K562 (cell line): ENCODE measurements around the gene AP4E1. TPM values are rescaled to one million over a fixed set of nuclear protein-coding genes. Genes with fewer than 3 reads are reported as not detected.

Experiments
- ATAC-seq: fragments of 200-7000 bp; cut with Tn5 transposase; 3 replicates; pipeline ENCODE4 v1.9.1; 2020; ENCODE audit warnings: moderate library complexity
- BruUV-seq: library from RNA; stranded (reverse); fragments of 400-500 nt; replicated peaks from 2 replicates; lab custom pipeline; 2021; lab: Mats Ljungman, UMichigan
- CTCF ChIA-PET: fragments of 300-600 bp; formaldehyde crosslinking; extraction: SDS; loops from one replicate; lab custom pipeline; 2021; ENCODE audit warnings: low intra/inter-chr PET ratio; lab: Yijun Ruan, JAX
- POLR2A ChIA-PET: fragments of 300-600, 350-650 bp; sonication (Branson Sonifier 250); formaldehyde crosslinking; extraction: SDS; loops from one replicate; lab custom pipeline; 2021; ENCODE audit warnings: antibody characterized with exemption, inconsistent platforms; lab: Yijun Ruan, JAX
- DNase-seq, 4 experiments: peaks; one replicate each; pipeline versions ENCODE4 v3.0.0 to v3.0.0-alpha.2; 2011 to 2018; ENCODE audit warnings: low spot score in 3 of 4, mixed read lengths in 3 of 4; ENCODE audit errors: extremely low read depth in 1 of 4
- FAIRE-seq: peaks from 2 replicates; lab custom pipeline; 2011; peaks lifted over from hg19 to GRCh38; lab: Jason Lieb, UNC
- H2AFZ ChIP-seq: 2 replicates; pipeline ENCODE4 v1.6.0; 2011; ENCODE audit warnings: low read depth, low read length, control low read depth, inconsistent platforms
- H3K27ac ChIP-seq: fragments of 200-600 bp; 3 replicates; pipeline ENCODE4 v1.8.0; 2011; ENCODE audit warnings: low read depth, mild to moderate bottlenecking, control low read depth, inconsistent platforms, low read length, moderate library complexity, mixed read lengths; ENCODE audit errors: extremely low read depth
- H3K27me3 ChIP-seq, 2 experiments: fragments of 300-600 bp in 1 of 2; 2 replicates in 1 of 2; 3 replicates in 1 of 2; pipeline versions ENCODE4 v1.6.0 to v1.8.0; 2011; ENCODE audit warnings: inconsistent platforms in 2 of 2, low read length in 2 of 2, mild to moderate bottlenecking in 1 of 2, mixed read lengths in 1 of 2, moderate library complexity in 1 of 2; ENCODE audit not compliant: control insufficient read depth in 2 of 2, insufficient read depth in 2 of 2
- H3K36me3 ChIP-seq: fragments of 300-600 bp; 3 replicates; pipeline ENCODE4 v1.8.0; 2011; ENCODE audit warnings: mild to moderate bottlenecking, low read length, inconsistent platforms; ENCODE audit not compliant: control insufficient read depth, insufficient read depth
- H3K4me1 ChIP-seq, 2 experiments: fragments of 200-600 bp in 1 of 2; replicated peaks in 1 of 2; 2 replicates in 1 of 2; 3 replicates in 1 of 2; pipeline versions ENCODE4 v1.5.1 to v1.8.0; 2011; ENCODE audit warnings: inconsistent platforms in 2 of 2, low read length in 2 of 2, mild to moderate bottlenecking in 1 of 2, mixed read lengths in 1 of 2, moderate library complexity in 1 of 2; ENCODE audit not compliant: control insufficient read depth in 2 of 2, insufficient read depth in 2 of 2
- H3K4me2 ChIP-seq: 2 replicates; pipeline ENCODE4 v1.6.1; 2011; ENCODE audit warnings: low read length, control low read depth, inconsistent platforms, mixed read lengths; ENCODE audit not compliant: insufficient read depth
- H3K4me3 ChIP-seq: fragments of 200-600 bp; sonication (generic), shearing (Covaris generic); 2 replicates; pipeline ENCODE4 v1.5.1; 2016; ENCODE audit warnings: control low read depth, inconsistent platforms
- H3K79me2 ChIP-seq: fragments of 200-600 bp; 3 replicates; pipeline ENCODE4 v1.8.0; 2011; ENCODE audit warnings: low read length, inconsistent platforms; ENCODE audit not compliant: control insufficient read depth, insufficient read depth
- H3K9ac ChIP-seq, 2 experiments: 2 replicates each; pipeline versions ENCODE4 v1.6.0 to v1.6.1; 2011; ENCODE audit warnings: low read depth in 2 of 2, low read length in 2 of 2, control low read depth in 1 of 2, inconsistent platforms in 1 of 2, mild to moderate bottlenecking in 1 of 2, mixed read lengths in 1 of 2; ENCODE audit not compliant: insufficient read depth in 1 of 2
- H3K9me1 ChIP-seq: one replicate; pipeline ENCODE4 v1.6.0; 2011; ENCODE audit warnings: inconsistent platforms, mild to moderate bottlenecking, low read length, moderate library complexity; ENCODE audit not compliant: control insufficient read depth, insufficient read depth
- H3K9me3 ChIP-seq: replicated peaks from 2 replicates; pipeline ENCODE4 v1.5.1; 2011; ENCODE audit warnings: low read depth, low read length, inconsistent platforms; ENCODE audit not compliant: control insufficient read depth, insufficient read depth
- H4K20me1 ChIP-seq: replicated peaks from 2 replicates; pipeline ENCODE4 v1.6.1; 2011; ENCODE audit warnings: low read length, inconsistent platforms, mixed read lengths; ENCODE audit not compliant: control insufficient read depth, insufficient read depth
- ARID1B ChIP-seq: fragments of 450-650 bp; IDR thresholded peaks from 2 replicates; pipeline ENCODE4 v1.6.1; 2016; ENCODE audit warnings: antibody characterized with exemption, mild to moderate bottlenecking, inconsistent platforms
- BRD4 ChIP-seq: fragments of 200-600 bp; sonication (generic); IDR thresholded peaks from 2 replicates; pipeline ENCODE4 v1.6.1; 2017; ENCODE audit warnings: inconsistent platforms
- CBFA2T3 ChIP-seq: fragments of 450-650 bp; IDR thresholded peaks from 2 replicates; pipeline ENCODE4 v1.6.1; 2017
- DPF2 ChIP-seq: fragments of 450-650 bp; IDR thresholded peaks from 2 replicates; pipeline ENCODE4 v1.6.1; 2016
- E4F1 ChIP-seq: fragments of 250-450 bp; sonication (Bioruptor Pico); IDR thresholded peaks from 2 replicates; pipeline ENCODE4 v1.5.0; 2021; ENCODE audit warnings: mild to moderate bottlenecking, borderline replicate concordance
- EHMT2 ChIP-seq: fragments of 450-650 bp; IDR thresholded peaks from 2 replicates; pipeline ENCODE4 v1.6.1; 2018; ENCODE audit warnings: antibody characterized with exemption
- HMGXB4 ChIP-seq: sonication (generic); formaldehyde crosslinking; IDR thresholded peaks from 2 replicates; pipeline ENCODE4 v1.8.1; 2023; ENCODE audit warnings: mild to moderate bottlenecking, missing genetic modification reagents
- MECOM ChIP-seq: fragments of 250-450 bp; sonication (Bioruptor Pico); IDR thresholded peaks from 2 replicates; pipeline ENCODE4 v1.8.0; 2022; ENCODE audit warnings: inconsistent platforms
- MEIS2 ChIP-seq: fragments of 450-650 bp; IDR thresholded peaks from 2 replicates; pipeline ENCODE4 v1.6.1; 2014; ENCODE audit warnings: mild to moderate bottlenecking; ENCODE audit not compliant: partially characterized antibody
- PBX2 ChIP-seq, 2 experiments: IDR thresholded peaks in 1 of 2; conservative IDR thresholded peaks in 1 of 2; 2 replicates each; pipeline ENCODE4 v1.6.1; 2016; ENCODE audit warnings: low read depth in 2 of 2, mild to moderate bottlenecking in 1 of 2, missing compliant biosample characterization in 1 of 2, missing genetic modification characterization in 1 of 2, moderate library complexity in 1 of 2
- PHB2 ChIP-seq: fragments of 450-650 bp; IDR thresholded peaks from 2 replicates; pipeline ENCODE4 v1.6.1; 2017; ENCODE audit warnings: low read depth
- PKNOX1 ChIP-seq: fragments of 450-650 bp; IDR thresholded peaks from 2 replicates; pipeline ENCODE4 v1.6.1; 2016
- ZNF124 ChIP-seq: sonication (generic); formaldehyde crosslinking; IDR thresholded peaks from 2 replicates; pipeline ENCODE4 v1.8.1; 2022; ENCODE audit warnings: missing genetic modification reagents
- WGBS: fragments of 100-300 bp; shearing (Covaris generic); methylation state at CpG from one replicate; pipeline ENCODE4 v1.1.6; 2016; ENCODE audit warnings: low coverage, mixed read lengths; ENCODE audit not compliant: insufficient coverage; ENCODE audit errors: missing lambda C conversion rate; 5-methylcytosine and 5-hydroxymethylcytosine counted together
- in situ Hi-C: fragments of 300-500 bp; cut with MboI; formaldehyde crosslinking; loops from 4 replicates; pipeline ENCODE4 v1.15.0; 2018; ENCODE audit warnings: inconsistent platforms, mixed read lengths
- intact Hi-C: fragments of 100-400 bp; cut with micrococcal nuclease; formaldehyde crosslinking; loops from 2 replicates; pipeline ENCODE4 v1.14.2; 2022
- polyA plus RNA-seq, 8 experiments: library from polyadenylated mRNA; depleted of rRNA in 4 of 8; stranded (reverse) in 5 of 8; unstranded in 3 of 8; fragments of >200 nt; fragmentation: Nextera tagmentation in 2 of 8; fragmentation: Illumina TruSeq in 1 of 8; extraction: Ambion mirVana in 2 of 8; extraction: Trizol in 1 of 8; gene quantifications; 2 replicates each; pipeline versions ENCODE4 v1.2.1 to v1.2.3, GENCODE V29; 2011 to 2014; ENCODE audit warnings: inconsistent platforms in 1 of 8, missing spikeins in 1 of 8
- total RNA-seq, 7 experiments: library from RNA; depleted of rRNA in 6 of 7; stranded (reverse); fragments of >200 nt in 6 of 7; fragmentation: Illumina TruSeq in 2 of 7; extraction: Trizol in 2 of 7; gene quantifications; 2 replicates each; pipeline versions ENCODE4 v1.2.1 to v1.2.3, GENCODE V29; 2011 to 2021; ENCODE audit warnings: low replicate concordance in 1 of 7

AP4E1 gene
- total and polyA plus RNA-seq, 9 of the 15 experiments (the other 6 are each of a cell fraction or from before 2014, with no cell fraction given), result 1.3 to 11.5 (median 4.4) TPM

- no peaks in the 10 kb centered on the region for H3K79me2 ChIP-seq
- H3K4me2 ChIP-seq, result peak overlapping the region; percentile 31
- no peaks in the 10 kb centered on the region for H3K9me1 ChIP-seq
- no peaks in the 10 kb centered on the region for H4K20me1 ChIP-seq
- H3K9me3 ChIP-seq, result no peaks in the 10 kb centered on the region
- H3K4me3 ChIP-seq, result no peak overlapping the region
- ATAC-seq (peak; percentile 55), FAIRE-seq (no peak), DNase-seq (no peak)
- BruUV-seq, result no TSS peak
- peaks cover 0 to 19% of the 10 kb centered on the region in 2 experiments; a peak in 4 of 5 replicates for H3K4me1 ChIP-seq
- intact Hi-C loops (no loop called here), in situ Hi-C loops (no loop called here)
- CTCF ChIA-PET, result no interaction called here
- peak overlapping the region; percentile 64 for H2AFZ ChIP-seq
- POLR2A ChIA-PET, result no interaction called here
- TF ChIP-seq BRD4 (no peak), ZNF124 (CRISPR knock-in tag) (no peak), DPF2 (peak; percentile 26; the same call in 1 of the 2 replicates), E4F1 (CRISPR knock-in tag) (no peak), HMGXB4 (CRISPR knock-in tag) (no peak), ARID1B (peak; percentile 26; the same call in 1 of the 2 replicates), CBFA2T3 (0 out of 2 replicates have a peak, but pooled peaks have one; percentile 6), PBX2 (CRISPR knock-in tag; IDR thresholded peaks at IDR 0.05; ENCODE audit: low read depth) (no peak), PBX2 (tag; conservative IDR thresholded peaks at IDR 0.05; ENCODE audit: low read depth) (peak; percentile 41; the same call in 1 of the 2 replicates), MECOM (CRISPR knock-in tag) (peak; percentile 15; the same call in 1 of the 2 replicates), PKNOX1 (peak; percentile 76), MEIS2 (peak; percentile 74), PHB2 (no peak), EHMT2 (0 out of 2 replicates have a peak, but pooled peaks have one; percentile 46)
- no peaks in the 10 kb centered on the region; a peak in 1 of 5 replicates for H3K27me3 ChIP-seq
- no peak overlapping the region for H3K27ac ChIP-seq
- 3% methylated on average over 5 of the region's 5 CpGs for WGBS
- no peaks in the 10 kb centered on the region for H3K36me3 ChIP-seq
- no peak overlapping the region for H3K9ac ChIP-seq
These were observed 47.7 kb upstream of the AP4E1 start for GRCh38 chr15:50860824-50861223.
